ENCODE data around the gene TMEM259.

The TMEM259 gene

GRCh38 chr19:1020868-1021425 is at the start of gene TMEM259:
TMEM259 (minus strand) TSS chr19:1021123; CDS start chr19:1020996, 127 bp downstream.
- DNase-seq (ENCODE audit: low read depth), result peak; percentile 94

GRCh38 chr19:1070576-1070930 is 49.6 kb upstream of the TMEM259 start:
- DNase-seq (ENCODE audit: low read depth), result no peak

GRCh38 chr19:1069009-1069779 is 48.3 kb upstream of the TMEM259 start:
- DNase-seq (ENCODE audit: low read depth), result no peak

- DNase-seq (ENCODE audit: low read depth), result no peak
Measured at GRCh38 chr19:1068009-1069001, 47.4 kb upstream of the TMEM259 start.

GRCh38 chr19:1067341-1067957 is 46.5 kb upstream of the TMEM259 start:
- DNase-seq (ENCODE audit: low read depth), result no peak

- peak; percentile 79 for DNase-seq (ENCODE audit: low read depth)
Measured at GRCh38 chr19:1066748-1067340, 45.9 kb upstream of the TMEM259 start, which contains the start of gene ARHGAP45. ARHGAP45 (plus strand) TSS chr19:1067167; CDS start chr19:1067406, 239 bp downstream.

GRCh38 chr19:1066251-1066747 is 45.4 kb upstream of the TMEM259 start:
- DNase-seq (ENCODE audit: low read depth), result no peak

GRCh38 chr19:1065606-1066109 is 44.7 kb upstream of the TMEM259 start:
- no peak for DNase-seq (ENCODE audit: low read depth)

GRCh38 chr19:1064661-1065605 is 44.0 kb upstream of the TMEM259 start:
- no peak for DNase-seq (ENCODE audit: low read depth)

GRCh38 chr19:1063909-1064660 is 43.2 kb upstream of the TMEM259 start:
- DNase-seq (ENCODE audit: low read depth), result no peak

GRCh38 chr19:1063030-1063908 is 42.3 kb upstream of the TMEM259 start:
- no peak for DNase-seq (ENCODE audit: low read depth)

- DNase-seq (ENCODE audit: low read depth), result no peak
Measured at GRCh38 chr19:1062387-1063029, 41.6 kb upstream of the TMEM259 start.

GRCh38 chr19:1061987-1062386 is 41.1 kb upstream of the TMEM259 start:
- DNase-seq (ENCODE audit: low read depth), result no peak

GRCh38 chr19:1060689-1061088 is 39.8 kb upstream of the TMEM259 start:
- DNase-seq (ENCODE audit: low read depth), result no peak

GRCh38 chr19:1058112-1058511 is 37.2 kb upstream of the TMEM259 start:
- no peak for DNase-seq (ENCODE audit: low read depth)

GRCh38 chr19:1057176-1057855 is 36.4 kb upstream of the TMEM259 start:
- no peak for DNase-seq (ENCODE audit: low read depth)

All from stimulated activated CD8-positive, alpha-beta memory T cell treated with anti-CD3 and anti-CD28 coated beads, Interleukin-4, amount 100 ng/mL, for 24 hours (primary cell).